HCEC 1CT (cell line): ENCODE results near the gene ST6GALNAC3.
A peak's percentile ranks its signal among the peaks of the same experiment; 100 is the strongest.

ENCODE experiments used
- DNase-seq: peaks from one replicate; pipeline ENCODE4 v3.0.0-alpha.2; 2017

ST6GALNAC3 gene

DNA sequence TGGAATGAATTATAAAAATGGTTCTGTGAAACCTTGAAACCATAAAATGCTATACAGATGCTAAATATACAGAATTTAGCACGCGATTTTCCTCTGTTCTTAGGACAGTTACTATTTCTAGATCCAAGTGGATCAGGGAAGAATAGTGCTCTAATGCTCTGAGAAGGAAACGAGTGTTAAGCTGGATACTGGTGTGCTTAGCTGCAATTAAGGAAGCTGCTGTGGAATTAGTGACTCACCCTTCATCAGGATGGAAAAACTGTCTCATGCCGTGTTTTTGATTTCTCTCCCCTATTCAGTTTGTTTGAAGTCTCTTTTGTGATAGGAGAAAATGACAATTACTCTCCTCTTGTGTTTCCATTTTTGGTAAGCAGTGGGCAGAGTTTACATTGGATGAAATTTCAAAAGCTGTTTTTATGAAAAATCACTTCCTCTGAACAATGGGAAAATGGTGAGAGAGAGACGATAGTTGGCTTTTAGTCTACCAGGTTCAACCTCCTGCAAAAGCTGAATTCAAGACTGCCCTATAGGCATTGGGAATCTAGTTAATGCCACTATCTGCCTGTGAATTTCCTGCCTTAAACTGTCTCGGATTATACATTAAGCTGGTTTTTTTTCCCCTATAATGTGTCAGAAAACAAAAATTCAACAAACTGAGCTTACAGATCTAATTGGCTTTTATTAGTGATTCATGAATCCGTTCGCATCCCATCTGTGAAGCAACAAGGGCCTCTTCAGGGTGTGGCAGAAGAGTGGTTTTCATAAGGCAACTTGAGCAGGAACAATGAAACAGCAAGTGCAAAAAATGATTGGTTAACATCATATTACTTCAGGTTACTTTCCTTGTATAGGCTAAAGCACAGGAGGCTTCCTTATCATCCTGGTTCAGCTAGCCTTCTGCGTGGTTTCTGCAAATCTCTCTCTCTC lies 179.8 kb downstream of the ST6GALNAC3 start:
- DNase-seq, result peak; percentile 33

GRCh38 chr1:76256289-76257223 lies 182.0 kb downstream of the ST6GALNAC3 start:
- no peak for DNase-seq

DNA sequence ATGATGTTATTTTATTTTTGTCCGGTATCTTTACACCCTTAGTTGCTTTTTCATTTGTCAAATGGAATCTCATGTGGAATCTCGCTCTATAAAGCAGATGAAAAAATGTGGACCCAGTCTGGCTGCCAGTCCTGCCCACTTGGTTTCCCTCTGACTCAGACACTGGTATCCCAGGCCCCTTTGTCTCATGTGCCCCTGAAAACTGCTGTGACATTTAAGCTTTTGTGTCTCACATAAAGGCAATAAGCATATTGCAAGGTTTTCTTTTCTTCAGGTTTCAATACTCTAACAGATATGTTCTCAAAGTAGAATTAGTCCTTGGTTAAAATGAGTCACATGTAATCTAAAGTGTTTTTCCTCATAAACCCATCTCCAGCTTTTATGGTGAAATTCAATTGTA lies 183.3 kb downstream of the ST6GALNAC3 start:
- no peak for DNase-seq

DNA sequence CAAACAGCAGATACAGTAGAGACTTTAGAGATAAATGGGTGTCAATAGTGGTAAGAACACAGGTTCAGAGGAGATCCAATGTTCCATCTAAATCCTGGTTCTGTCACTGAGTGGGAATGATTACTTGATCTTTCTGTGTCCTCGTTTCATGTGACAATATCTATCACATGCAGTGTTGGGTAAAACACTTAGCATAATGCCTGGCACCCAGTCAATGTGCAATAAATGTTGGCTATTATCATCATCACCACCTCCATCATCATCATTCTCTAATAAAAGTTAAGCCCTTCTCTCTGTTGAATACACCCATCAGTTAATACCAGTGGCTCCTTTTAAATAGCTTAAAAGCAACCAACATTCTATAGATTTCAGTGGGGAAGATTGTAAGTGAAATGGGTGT lies 184.7 kb downstream of the ST6GALNAC3 start:
- no peak for DNase-seq

- no peak for DNase-seq
These were observed 185.7 kb downstream of the ST6GALNAC3 start for GRCh38 chr1:76260279-76260678.

DNA sequence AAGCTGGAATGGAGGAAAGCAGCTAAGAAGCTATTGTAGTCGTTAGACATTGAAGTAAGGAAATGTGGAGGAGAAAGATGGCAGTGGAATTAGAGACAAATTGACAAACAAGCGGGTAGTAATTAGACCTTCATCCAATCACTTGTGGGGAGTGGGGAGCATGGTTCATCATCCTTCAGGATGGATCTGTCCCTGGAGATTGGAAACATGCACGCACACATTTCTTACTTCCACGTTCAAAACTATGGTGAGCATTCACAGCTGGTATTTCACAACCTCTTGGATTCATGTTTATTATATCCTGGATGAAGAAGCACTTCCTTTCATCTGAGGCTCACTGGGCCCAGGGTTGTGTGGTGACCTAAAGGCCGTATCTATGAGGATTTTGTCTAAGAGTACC lies 188.1 kb downstream of the ST6GALNAC3 start:
- no peak for DNase-seq

DNA sequence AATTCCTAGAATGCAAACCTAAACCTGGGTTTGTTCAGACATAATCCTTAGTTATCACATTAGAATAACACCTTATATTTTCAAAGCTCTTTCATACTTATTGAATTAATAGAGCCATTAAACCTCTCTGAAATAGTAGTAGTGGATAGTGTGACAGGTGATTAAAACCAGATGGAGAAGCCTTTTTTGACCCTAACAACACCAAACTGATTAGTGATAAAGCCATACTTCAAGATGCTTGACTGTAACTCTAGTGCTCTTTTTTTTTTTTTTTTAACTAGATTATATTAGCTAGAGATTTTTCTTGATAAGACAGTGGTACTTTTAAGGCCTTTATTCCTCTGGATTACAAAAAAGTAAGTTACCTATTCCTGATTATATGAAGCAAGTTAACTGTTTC lies 190.1 kb downstream of the ST6GALNAC3 start:
- no peak for DNase-seq

- DNase-seq, result no peak
These were observed 192.2 kb downstream of the ST6GALNAC3 start for GRCh38 chr1:76266762-76267161.

DNA sequence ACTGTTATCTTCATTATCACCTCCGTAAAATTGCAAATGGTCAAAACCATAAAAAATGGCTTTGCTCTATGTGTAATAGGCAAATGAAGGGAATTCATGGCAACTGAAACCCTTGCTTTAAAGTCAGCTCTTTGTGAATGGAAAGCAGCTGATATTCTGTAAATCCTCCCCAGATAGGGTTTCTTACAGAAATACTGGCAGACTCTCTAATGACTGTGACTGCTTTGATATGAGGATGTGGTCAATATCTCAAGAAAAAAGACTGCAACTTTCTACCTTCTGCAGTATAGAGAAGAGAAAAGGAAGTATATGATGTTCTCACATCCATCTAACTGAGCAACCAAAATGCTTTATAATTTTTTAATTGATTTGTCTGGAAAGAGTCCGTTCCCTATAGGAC lies 193.1 kb downstream of the ST6GALNAC3 start:
- DNase-seq, result no peak

GRCh38 chr1:76268341-76268740 lies 193.8 kb downstream of the ST6GALNAC3 start:
- DNase-seq, result no peak

DNA sequence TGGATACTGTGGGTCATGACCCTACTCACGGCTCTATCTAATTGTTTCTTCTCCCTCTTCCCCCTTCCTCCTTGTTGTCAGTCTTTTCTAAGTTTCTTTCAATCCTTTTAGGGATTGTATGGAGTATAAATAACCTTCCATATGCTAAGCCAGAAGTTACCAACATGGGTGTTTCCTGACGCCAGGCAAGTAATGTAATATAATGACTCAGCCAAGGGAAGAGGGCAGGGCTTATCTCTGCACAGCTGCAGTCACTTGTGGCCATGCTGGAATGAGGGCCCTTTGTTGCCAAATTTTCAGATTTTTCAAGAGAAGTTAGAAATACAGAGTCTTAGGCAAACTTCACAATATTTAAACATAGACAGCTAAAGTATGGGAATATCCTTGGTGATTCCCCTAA lies 194.6 kb downstream of the ST6GALNAC3 start:
- peak; percentile 71 for DNase-seq

GRCh38 chr1:76274302-76274701 lies 199.8 kb downstream of the ST6GALNAC3 start:
- no peak for DNase-seq

- DNase-seq, result no peak
These were observed 200.2 kb downstream of the ST6GALNAC3 start for GRCh38 chr1:76274718-76275117.

DNA sequence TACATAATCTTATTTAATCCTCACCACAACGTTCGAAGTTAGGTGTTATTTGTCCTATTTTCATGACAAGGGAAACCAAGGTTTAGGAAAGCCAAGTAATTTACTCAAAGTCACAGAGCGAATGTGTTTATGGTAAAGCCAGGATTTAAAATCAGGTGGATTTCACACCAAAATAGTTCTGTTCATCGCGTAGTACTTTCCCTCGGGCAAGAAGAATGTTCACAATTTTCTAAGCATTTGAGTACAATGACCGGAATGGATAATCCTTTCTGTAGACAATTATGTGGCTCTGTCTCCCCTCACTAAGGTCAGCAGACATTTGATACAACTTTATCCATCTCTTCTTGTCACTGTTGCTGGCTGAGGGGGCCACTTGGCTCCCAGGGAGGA lies 204.2 kb downstream of the ST6GALNAC3 start:
- no peak for DNase-seq

GRCh38 chr1:76279101-76279748 lies 204.7 kb downstream of the ST6GALNAC3 start:
- no peak for DNase-seq

DNA sequence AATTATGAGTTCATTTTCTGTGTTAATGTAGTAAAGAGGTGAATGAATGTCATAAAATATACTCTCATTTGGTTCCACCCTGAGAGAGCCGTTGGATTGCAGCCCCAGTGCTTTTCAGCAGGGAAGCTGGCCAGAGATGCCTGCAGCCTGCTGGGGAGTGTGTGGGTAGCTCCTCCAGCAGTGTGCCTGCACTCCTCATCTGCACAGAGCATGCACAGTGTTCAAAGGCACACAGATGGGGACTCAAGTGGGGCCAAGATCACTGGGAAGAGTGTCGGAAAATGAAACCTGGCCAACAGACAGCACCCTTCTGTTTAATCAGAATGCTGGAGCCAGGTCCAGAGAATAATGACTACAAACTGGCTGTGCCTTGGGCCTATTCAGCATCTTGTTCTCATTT lies 206.8 kb downstream of the ST6GALNAC3 start:
- DNase-seq, result no peak

DNA sequence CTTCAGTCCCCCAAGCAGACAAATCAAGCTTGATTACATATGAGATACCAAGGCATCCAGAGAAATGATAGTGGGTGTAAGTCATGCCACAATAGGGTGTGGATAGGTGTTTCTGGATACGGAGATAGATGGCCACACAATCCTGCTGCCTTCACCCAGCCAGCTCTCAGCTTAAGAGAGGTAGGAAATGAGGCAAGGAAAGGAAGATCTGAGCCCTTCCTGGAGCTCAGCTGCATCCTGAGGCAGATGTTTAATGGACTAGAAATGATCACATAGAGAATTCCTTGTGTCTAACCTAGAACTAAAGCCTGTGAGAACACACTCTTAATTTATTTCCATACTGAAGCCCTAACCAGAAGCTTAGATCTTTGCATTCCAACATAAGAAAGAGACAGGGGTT lies 210.3 kb downstream of the ST6GALNAC3 start:
- no peak for DNase-seq

- DNase-seq, result no peak
These were observed 211.1 kb downstream of the ST6GALNAC3 start for GRCh38 chr1:76285578-76286135.

DNA sequence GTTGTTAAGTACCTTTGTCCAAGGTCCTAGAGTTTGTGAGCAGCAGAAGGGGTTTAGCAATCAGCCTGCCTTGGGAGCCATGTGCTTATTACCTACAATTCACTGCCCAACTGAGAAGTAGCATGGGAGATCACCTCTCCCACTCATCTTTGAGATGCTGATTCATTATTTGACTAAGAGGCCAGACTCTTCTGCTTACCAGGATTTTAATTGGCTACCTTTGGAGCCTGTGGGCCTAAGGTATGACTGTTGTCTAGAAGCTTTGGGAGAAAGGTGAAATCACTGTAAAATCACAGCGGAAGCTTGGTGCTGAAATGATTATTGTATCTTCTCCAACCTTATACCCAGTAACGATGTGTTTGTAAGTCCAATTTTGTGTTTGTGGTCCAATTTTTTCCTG lies 213.4 kb downstream of the ST6GALNAC3 start:
- no peak for DNase-seq

DNA sequence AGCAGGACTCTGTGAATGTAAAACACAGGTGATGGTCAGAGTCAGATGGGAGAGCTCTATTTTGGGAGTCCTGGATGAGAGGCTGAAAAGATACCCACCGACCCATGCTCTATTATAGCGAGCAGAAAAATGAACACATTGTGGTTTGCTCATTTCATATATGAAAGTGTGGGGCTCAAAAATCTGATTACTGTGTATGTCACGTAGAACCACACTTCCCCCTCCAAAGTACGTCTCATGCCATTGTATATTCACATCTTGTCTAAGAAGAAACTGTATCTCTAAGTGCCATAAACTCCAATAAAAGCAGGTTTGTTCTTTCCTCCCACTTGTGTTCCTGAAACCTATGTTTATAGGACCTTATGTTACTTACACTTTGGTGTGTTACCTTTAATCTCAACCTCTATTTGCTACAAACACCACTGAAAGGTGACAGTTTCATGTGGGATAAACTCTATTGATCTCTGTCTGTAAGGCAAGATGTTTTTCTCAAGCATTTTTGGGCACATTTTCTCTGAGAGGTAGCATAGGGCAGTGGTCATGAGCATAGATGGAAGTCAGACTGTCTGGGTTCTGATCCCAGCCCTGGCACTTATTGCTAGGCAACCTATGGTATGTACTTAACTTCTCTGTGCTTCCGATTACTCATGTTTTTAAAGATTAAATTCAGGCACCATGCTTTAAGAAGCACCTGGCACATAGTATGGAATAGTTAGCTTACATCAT lies 214.4 kb downstream of the ST6GALNAC3 start:
- no peak for DNase-seq

- DNase-seq, result no peak
These were observed 215.1 kb downstream of the ST6GALNAC3 start for GRCh38 chr1:76289692-76290091.

DNA sequence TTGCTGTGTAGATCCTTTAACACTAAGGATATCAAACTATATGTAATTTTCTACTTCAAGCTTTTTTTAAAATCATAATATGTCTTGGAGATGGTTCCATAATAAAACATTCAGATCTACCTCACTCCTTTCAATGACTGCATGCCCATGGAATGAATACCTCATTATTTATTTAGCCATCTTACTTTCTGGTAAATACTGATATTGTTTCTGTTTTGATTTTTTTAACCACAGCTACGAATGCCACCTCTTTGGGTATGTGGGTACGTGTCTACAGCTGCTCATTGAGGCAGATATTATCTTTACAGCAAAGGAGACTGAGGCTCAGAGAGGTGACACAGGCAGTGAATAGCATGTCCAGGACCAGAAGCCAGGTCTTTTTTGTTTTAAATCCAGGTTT lies 215.7 kb downstream of the ST6GALNAC3 start:
- DNase-seq, result no peak
